PFSK-1 (cell line): ENCODE data around the gene ODC1.

ENCODE experiments used
- FOXP2 ChIP-seq: optimal IDR thresholded peaks from 2 replicates; pipeline ENCODE3; 2011; ENCODE audit warnings: borderline replicate concordance, control low read depth, inconsistent platforms; ENCODE audit not compliant: insufficient read depth; ENCODE audit errors: extremely low read length, extremely low read depth
- POLR2AphosphoS5 ChIP-seq: IDR thresholded peaks from 2 replicates; pipeline ENCODE4 v1.6.1; 2012; ENCODE audit warnings: low read depth, mild to moderate bottlenecking, control low read depth, low read length, moderate library complexity
- REST ChIP-seq, 2 experiments: IDR thresholded peaks; 2 replicates each; pipeline versions ENCODE4 v1.6.1 to v1.8.0; 2011 to 2012; ENCODE audit warnings: low read depth in 2 of 2, low read length in 2 of 2, control low read depth in 1 of 2, inconsistent platforms in 1 of 2, mild to moderate bottlenecking in 1 of 2, moderate library complexity in 1 of 2; ENCODE audit not compliant: insufficient read depth in 1 of 2
- SIN3A ChIP-seq: IDR thresholded peaks from 2 replicates; pipeline ENCODE4 v1.6.1; 2012; ENCODE audit warnings: mild to moderate bottlenecking, low read length, moderate library complexity, borderline replicate concordance; ENCODE audit not compliant: insufficient read depth
- TAF1 ChIP-seq: IDR thresholded peaks from 2 replicates; pipeline ENCODE4 v1.6.1; 2012; ENCODE audit warnings: low read length, control low read depth, borderline replicate concordance; ENCODE audit not compliant: insufficient read depth

ODC1 gene

GRCh38 chr2:10404324-10405143 lies 43.6 kb downstream of the ODC1 start:
- TF ChIP-seq SIN3A (no peak), TAF1 (no peak), POLR2AphosphoS5 (no peak), FOXP2 (no peak), REST (IDR thresholded peaks at IDR 0.05; ENCODE audit: insufficient read depth in 1 of 2, low read depth in 2 of 2, low read length in 2 of 2) (no peak)

DNA sequence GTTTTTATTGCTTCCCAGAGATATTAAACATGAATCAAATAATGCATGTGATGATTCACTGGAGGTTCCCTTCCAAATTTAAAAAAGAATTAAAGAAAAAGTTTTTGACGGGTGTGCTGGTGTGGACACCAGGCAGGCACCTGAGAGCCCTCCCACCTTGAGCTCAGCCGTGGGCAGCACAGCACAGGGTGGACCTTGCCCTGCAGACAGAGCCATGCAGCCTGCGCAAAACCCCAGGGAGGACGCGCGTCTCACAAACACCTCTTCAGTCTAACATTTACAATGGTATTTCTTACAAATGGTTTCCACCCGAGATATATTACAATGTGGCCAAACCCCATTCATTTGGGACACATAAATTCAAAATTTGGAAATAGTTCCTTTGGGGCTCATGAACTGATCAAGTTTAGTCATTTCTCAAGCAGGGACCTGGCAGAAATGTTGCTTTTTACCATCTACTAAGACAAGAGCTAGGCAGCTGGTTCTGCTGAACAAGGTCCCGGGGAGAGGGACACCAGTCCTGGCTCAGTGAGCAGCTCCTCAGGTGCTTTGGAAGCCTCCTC lies 45.4 kb downstream of the ODC1 start:
- TF ChIP-seq TAF1: no peak
- TF ChIP-seq REST (IDR thresholded peaks at IDR 0.05; ENCODE audit: insufficient read depth in 1 of 2, low read depth in 2 of 2, low read length in 2 of 2): no peak
- TF ChIP-seq POLR2AphosphoS5: no peak
- no peak for TF ChIP-seq FOXP2
- no peak for TF ChIP-seq SIN3A

DNA sequence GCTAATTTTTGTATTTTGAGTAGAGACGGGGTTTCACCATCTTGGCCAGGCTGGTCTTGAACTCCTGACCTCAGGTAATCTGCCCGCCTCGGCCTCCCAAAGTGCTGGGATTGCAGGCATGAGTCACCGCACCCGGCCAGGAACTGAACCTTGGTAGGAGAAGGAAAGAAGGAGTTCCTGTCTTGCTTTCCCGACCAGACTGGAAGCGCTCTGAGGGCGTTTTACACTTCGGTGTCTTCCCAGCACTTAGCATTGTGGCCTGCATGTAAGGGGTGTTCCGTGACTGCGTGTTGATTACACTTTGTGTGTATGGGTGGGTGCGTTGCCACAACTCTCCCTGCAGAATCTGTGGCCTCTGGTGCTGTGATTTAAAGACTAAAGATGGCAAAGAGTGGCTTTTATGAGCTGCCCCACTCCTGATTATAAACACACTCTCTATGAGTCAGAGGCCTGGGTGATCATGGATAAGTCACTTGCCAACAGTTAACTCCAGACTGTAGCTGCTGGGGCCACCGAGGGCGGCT lies 46.0 kb downstream of the ODC1 start:
- TF ChIP-seq FOXP2: no peak
- TF ChIP-seq REST (IDR thresholded peaks at IDR 0.05; ENCODE audit: insufficient read depth in 1 of 2, low read depth in 2 of 2, low read length in 2 of 2): no peak
- TF ChIP-seq TAF1: no peak
- TF ChIP-seq SIN3A: no peak
- no peak for TF ChIP-seq POLR2AphosphoS5

GRCh38 chr2:10400978-10401951 lies 46.9 kb downstream of the ODC1 start:
- TF ChIP-seq POLR2AphosphoS5 (no peak), SIN3A (no peak), REST (IDR thresholded peaks at IDR 0.05; ENCODE audit: insufficient read depth in 1 of 2, low read depth in 2 of 2, low read length in 2 of 2) (no peak), FOXP2 (no peak), TAF1 (no peak)
